Esophagus (tissue), 2 donors: ENCODE measurements around the gene CHSY3. TPM values are rescaled to one million over a fixed set of nuclear protein-coding genes. Genes with fewer than 3 reads are reported as not detected.

Experiments
- H3K27ac ChIP-seq, 2 donors: one replicate each; pipeline ENCODE4 v1.5.1; 2013; ENCODE audit warnings: low read depth in 2 of 2, mild to moderate bottlenecking in 2 of 2, inconsistent platforms in 1 of 2, low read length in 1 of 2, moderate library complexity in 1 of 2
- H3K27me3 ChIP-seq, 2 donors: one replicate each; pipeline ENCODE4 v1.6.1; 2013; ENCODE audit warnings: low read length in 2 of 2, control low read depth in 1 of 2, mild to moderate bottlenecking in 1 of 2; ENCODE audit not compliant: insufficient read depth in 2 of 2, control insufficient read depth in 1 of 2
- H3K36me3 ChIP-seq, 2 donors: one replicate each; pipeline ENCODE4 v1.6.1; 2013; ENCODE audit warnings: low read length in 1 of 2; ENCODE audit not compliant: control insufficient read depth in 2 of 2, insufficient read depth in 2 of 2
- H3K4me1 ChIP-seq, 2 donors: one replicate each; pipeline ENCODE4 v1.6.1; 2013; ENCODE audit warnings: low read length in 1 of 2; ENCODE audit not compliant: control insufficient read depth in 2 of 2, insufficient read depth in 2 of 2
- H3K4me3 ChIP-seq, 2 donors: one replicate each; pipeline ENCODE4 v1.5.1; 2013; ENCODE audit warnings: low read length in 2 of 2, mild to moderate bottlenecking in 2 of 2, low read depth in 1 of 2, moderate library complexity in 1 of 2
- H3K9me3 ChIP-seq, 2 donors: one replicate each; pipeline ENCODE4 v1.6.1; 2013; ENCODE audit warnings: mild to moderate bottlenecking in 2 of 2, low read depth in 1 of 2, low read length in 1 of 2, moderate library complexity in 1 of 2; ENCODE audit not compliant: control insufficient read depth in 2 of 2, insufficient read depth in 1 of 2
- WGBS, 2 donors: extraction: QIAGEN DNeasy Blood & Tissue Kit; methylation state at CpG; one replicate each; pipeline ENCODE4 v1.1.7; 2013; 5-methylcytosine and 5-hydroxymethylcytosine counted together
- polyA plus RNA-seq, 2 donors: library from polyadenylated mRNA; stranded (reverse); fragments of 200-250 nt; gene quantifications; one replicate each; pipeline ENCODE4 v1.2.3, GENCODE V29; 2013
- donor health status: healthy with polysubstance abuse.
- donor health status: Bipolar disorder and iron deficiency.

CHSY3 gene
- under 1 TPM; 0.02 to 0.14 TPM for polyA plus RNA-seq

DNA sequence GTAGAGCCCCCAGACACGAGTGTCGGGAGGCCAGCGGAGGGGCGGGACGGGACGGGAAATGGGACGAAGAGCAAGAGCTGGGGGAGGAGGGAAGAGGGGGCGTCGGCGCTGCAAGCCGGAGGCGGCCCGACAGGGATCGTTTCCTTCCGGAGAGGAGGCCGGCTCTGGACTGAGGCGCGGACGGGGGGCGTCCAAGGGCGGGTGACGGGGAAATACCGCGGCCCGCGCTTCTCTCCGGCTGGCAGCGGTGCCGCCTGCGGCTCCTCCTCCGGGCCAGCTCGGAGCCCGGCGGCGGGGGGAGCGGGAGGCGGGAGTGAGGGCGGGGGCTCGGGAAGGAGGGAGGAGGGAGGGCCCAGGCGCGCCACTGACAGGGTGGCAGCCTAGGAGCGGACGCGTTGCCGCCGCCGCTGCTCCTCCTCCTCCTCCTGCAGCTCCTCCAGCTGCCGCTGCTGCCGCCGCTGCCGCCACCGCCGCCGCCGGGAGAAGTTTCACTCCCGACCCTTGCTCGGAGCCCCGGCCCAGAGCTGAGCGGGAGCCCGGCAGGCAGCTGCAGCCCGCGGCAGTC lies at the start of gene CHSY3:
TSS of gene CHSY3 (plus strand) at position 364 of the 565 bp plus-strand sequence.
- Histone ChIP-seq H3K4me1 (peaks cover 0 to 2% of the 10 kb centered on the region in 2 donors), H3K27ac (peak within 1 kb of the TSS; percentile 20 to 77), H3K4me3 (peak within 1 kb of the TSS; percentile 69 to 72), H3K9me3 (no peaks in the 10 kb centered on the region), H3K27me3 (peaks cover 0 to 9% of the 10 kb centered on the region in 2 donors), H3K36me3 (no peaks in the 10 kb centered on the region)
- WGBS, 2 donors, result 0% methylated on average over 33 to 62 of the region's 62 CpGs

DNA sequence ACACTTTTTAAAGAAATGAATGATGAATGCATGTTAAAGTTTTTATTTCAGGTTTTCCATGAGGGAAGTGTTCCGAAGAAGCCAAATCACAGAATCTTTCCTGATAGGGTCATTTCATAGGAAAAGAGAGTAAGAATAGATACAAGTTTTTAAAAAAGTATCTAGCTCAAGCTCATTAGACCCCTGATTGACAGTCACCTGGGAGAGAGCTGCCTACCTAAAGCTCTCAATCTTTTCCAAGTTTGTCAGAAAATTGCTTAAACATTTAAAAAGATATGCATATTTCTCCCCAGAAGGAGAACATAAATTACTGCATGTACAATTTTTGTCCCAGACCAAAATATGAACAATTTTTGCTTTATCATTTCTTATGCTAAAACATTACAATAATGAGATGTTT lies 47.9 kb upstream of the CHSY3 start:
- no peak overlapping the region for H3K27ac ChIP-seq
- no peaks in the 10 kb centered on the region for H3K9me3 ChIP-seq
- H3K27me3 ChIP-seq, result no peaks in the 10 kb centered on the region
- no peaks in the 10 kb centered on the region for H3K36me3 ChIP-seq
- no peak overlapping the region for H3K4me3 ChIP-seq
- 95% methylated on average over 1 of the region's 1 CpG for WGBS, 2 donors
- no peaks in the 10 kb centered on the region for H3K4me1 ChIP-seq

DNA sequence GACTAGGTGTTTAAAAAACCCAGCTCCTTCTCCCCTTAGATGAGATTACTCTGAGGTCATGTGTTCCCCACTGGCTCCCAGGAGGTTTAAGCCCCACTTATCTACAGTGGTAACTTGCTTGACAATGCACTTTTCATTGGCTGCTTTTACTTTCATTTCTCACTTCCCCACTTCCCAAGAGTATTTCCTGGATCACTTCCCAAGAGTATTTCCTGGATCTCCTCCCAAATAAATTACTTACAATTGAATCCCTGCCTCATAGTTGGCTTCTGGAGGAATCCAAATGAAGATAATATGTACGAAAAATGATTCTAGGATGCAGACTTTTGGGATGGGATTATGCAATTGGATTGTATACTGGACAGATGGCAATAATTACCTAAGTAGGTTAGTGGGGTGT lies 47.1 kb upstream of the CHSY3 start:
- Histone ChIP-seq H3K27me3 (no peaks in the 10 kb centered on the region), H3K36me3 (no peaks in the 10 kb centered on the region), H3K4me3 (no peak overlapping the region), H3K4me1 (no peaks in the 10 kb centered on the region), H3K27ac (no peak overlapping the region), H3K9me3 (no peaks in the 10 kb centered on the region)
- 52 to 58% methylated on average over 1 of the region's 1 CpG for WGBS, 2 donors

GRCh38 chr5:129858131-129858675 lies 46.1 kb upstream of the CHSY3 start:
- Histone ChIP-seq H3K4me3 (no peak overlapping the region), H3K27ac (no peak overlapping the region), H3K27me3 (no peaks in the 10 kb centered on the region), H3K9me3 (no peaks in the 10 kb centered on the region), H3K4me1 (no peaks in the 10 kb centered on the region), H3K36me3 (no peaks in the 10 kb centered on the region)

- H3K4me3 ChIP-seq, result no peak overlapping the region
- H3K27ac ChIP-seq, result no peak overlapping the region
- no peaks in the 10 kb centered on the region for H3K4me1 ChIP-seq
- H3K36me3 ChIP-seq, result no peaks in the 10 kb centered on the region
- no peaks in the 10 kb centered on the region for H3K27me3 ChIP-seq
- WGBS, 2 donors, result 79 to 84% methylated on average over 1 of the region's 1 CpG
- no peaks in the 10 kb centered on the region for H3K9me3 ChIP-seq
These were observed 19.9 kb upstream of the CHSY3 start for GRCh38 chr5:129884322-129884721.

DNA sequence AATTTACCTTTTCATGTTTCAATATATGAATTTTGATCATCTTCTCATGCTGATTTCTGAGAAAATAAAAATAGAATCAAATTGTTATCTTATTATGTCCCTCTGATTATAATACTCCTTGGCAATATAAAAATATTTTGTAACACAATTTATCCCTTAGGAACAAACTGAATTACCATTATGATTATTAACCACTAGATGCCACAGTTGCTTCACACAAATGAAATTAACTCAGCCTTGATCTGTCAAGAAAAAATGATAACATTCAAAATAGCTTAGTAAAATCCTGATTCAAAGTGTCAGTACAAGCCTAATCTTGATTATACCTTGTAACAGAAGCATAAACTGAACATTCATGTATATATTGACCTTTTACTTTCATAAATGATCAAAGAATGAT lies 4.8 kb upstream of the CHSY3 start:
- Histone ChIP-seq H3K27ac (no peak overlapping the region), H3K4me3 (no peak overlapping the region), H3K36me3 (no peaks in the 10 kb centered on the region), H3K9me3 (no peaks in the 10 kb centered on the region), H3K4me1 (no peaks in the 10 kb centered on the region), H3K27me3 (no peaks in the 10 kb centered on the region)

DNA sequence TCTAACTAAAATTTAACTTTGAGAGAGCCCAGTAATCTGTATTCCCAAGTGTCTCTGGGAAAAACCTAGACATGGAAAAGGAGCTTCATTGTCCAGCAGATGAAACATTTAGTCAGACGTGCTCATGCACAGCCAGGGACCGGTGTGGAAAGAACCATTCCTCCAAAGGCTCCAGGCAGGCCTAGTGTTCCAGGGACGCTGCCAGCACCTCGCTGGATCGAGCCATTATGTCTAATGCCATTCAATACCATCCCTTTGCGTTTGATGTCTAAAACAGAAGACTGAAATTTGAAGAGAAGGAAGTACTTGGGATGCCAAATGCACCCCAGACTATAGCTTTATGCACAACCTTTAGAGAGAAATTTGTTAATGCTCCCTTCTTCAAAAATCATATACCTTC lies 1.4 kb upstream of the CHSY3 start:
- Histone ChIP-seq H3K36me3 (no peaks in the 10 kb centered on the region), H3K4me1 (peaks cover 0 to 2% of the 10 kb centered on the region in 2 donors), H3K27me3 (peaks cover 0 to 9% of the 10 kb centered on the region in 2 donors), H3K9me3 (no peaks in the 10 kb centered on the region), H3K27ac (no peak overlapping the region), H3K4me3 (no peak overlapping the region)
- 70 to 81% methylated on average over 6 of the region's 6 CpGs for WGBS, 2 donors

DNA sequence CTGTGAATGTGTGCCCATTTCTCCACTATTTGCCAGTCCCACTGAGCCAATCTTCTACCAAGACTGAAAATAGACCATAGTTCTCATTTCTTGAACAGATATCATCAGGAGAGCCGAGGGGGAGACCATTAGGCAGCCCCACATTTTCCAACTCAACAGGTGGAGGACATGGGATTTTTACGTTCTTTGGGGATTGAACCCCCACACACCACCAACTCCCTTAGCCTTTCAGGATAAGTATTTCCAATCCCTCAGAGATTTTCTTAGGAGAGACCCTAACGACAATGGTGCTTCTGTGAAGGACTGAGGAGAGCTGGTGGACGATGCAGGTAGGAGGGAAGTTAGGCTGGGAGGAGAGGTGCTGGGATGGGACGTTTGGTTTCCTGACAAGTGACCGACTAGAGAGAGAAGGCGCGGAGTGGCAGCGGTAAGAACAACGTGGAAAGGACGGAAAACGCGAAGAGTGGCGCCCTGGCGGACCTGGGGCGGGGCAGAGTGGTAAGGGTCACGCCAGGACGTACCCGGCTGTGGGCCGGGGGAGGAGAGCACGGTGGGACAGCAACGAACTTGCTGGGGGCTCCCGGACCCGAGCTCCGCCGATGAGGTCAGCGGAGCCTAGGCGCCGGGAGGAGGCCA lies 681 bp upstream of the CHSY3 start:
- WGBS, 2 donors, result 6 to 7% methylated on average over 27 to 29 of the region's 29 CpGs
- H3K36me3 ChIP-seq, result no peaks in the 10 kb centered on the region
- H3K27me3 ChIP-seq, result peaks cover 0 to 9% of the 10 kb centered on the region in 2 donors
- no peaks in the 10 kb centered on the region for H3K9me3 ChIP-seq
- H3K4me3 ChIP-seq, result peak overlapping the region; percentile 69 to 72
- H3K4me1 ChIP-seq, result peaks cover 0 to 2% of the 10 kb centered on the region in 2 donors
- H3K27ac ChIP-seq, result peak overlapping the region; percentile 20 to 35

- Histone ChIP-seq H3K27me3 (peaks cover 0 to 9% of the 10 kb centered on the region in 2 donors), H3K27ac (peak overlapping the region in 1 of 2 donors; percentile 77), H3K9me3 (no peaks in the 10 kb centered on the region), H3K4me1 (peaks cover 0 to 2% of the 10 kb centered on the region in 2 donors), H3K36me3 (no peaks in the 10 kb centered on the region), H3K4me3 (peak overlapping the region; percentile 69 to 72)
- 1% methylated on average over 79 to 105 of the region's 105 CpGs for WGBS, 2 donors
These were observed 605 bp downstream of the CHSY3 start for GRCh38 chr5:129904667-129905472.
